Breast epithelium (tissue), 4 donors: ENCODE measurements around the gene CKB. TPM values are rescaled to one million over a fixed set of nuclear protein-coding genes. Genes with fewer than 3 reads are reported as not detected.

Experiments used
- DNase-seq, 2 donors: peaks; one replicate each; pipeline ENCODE4 v3.0.0-alpha.2; 2019; ENCODE audit warnings: low spot score in 2 of 2
- H3K27ac ChIP-seq, 2 donors: fragments of 200-600 bp; sonication (generic) in 1 of 2; one replicate each; pipeline ENCODE4 v1.5.1; 2016 to 2019; ENCODE audit warnings: mild to moderate bottlenecking in 1 of 2
- H3K27me3 ChIP-seq, 2 donors: fragments of 200-600 bp; sonication (generic) in 1 of 2; one replicate each; pipeline versions ENCODE4 v1.5.1 to v1.6.0; 2017 to 2019; ENCODE audit warnings: control low read depth in 1 of 2, mild to moderate bottlenecking in 1 of 2
- H3K36me3 ChIP-seq: fragments of 200-600 bp; one replicate; pipeline ENCODE4 v1.5.1; 2019
- H3K4me1 ChIP-seq, 2 donors: fragments of 200-600 bp; sonication (generic); one replicate each; pipeline ENCODE4 v1.5.1; 2016 to 2019; ENCODE audit warnings: control low read depth in 1 of 2
- H3K4me3 ChIP-seq, 3 donors: fragments of 200-600 bp; sonication (generic); 1 replicate in 2 of 3; 2 replicates in 1 of 3; pipeline ENCODE4 v1.5.1; 2016 to 2019; ENCODE audit warnings: mild to moderate bottlenecking in 3 of 3, moderate library complexity in 2 of 3
- H3K9me3 ChIP-seq, 2 donors: fragments of 200-600 bp; sonication (generic) in 1 of 2; one replicate each; pipeline ENCODE4 v1.5.1; 2016 to 2019; ENCODE audit warnings: control low read depth in 1 of 2
- CTCF ChIP-seq, 3 donors: fragments of 450-650 bp; IDR thresholded peaks; one replicate each; pipeline ENCODE4 v1.5.1; 2016 to 2017; ENCODE audit warnings: antibody characterized with exemption in 3 of 3, mild to moderate bottlenecking in 3 of 3, moderate library complexity in 3 of 3
- POLR2A ChIP-seq: fragments of 450-650 bp; IDR thresholded peaks from one replicate; pipeline ENCODE4 v1.6.1; 2016; ENCODE audit warnings: antibody characterized with exemption, mild to moderate bottlenecking, moderate library complexity
- POLR2AphosphoS5 ChIP-seq, 3 donors: sonication (generic); formaldehyde crosslinking; IDR thresholded peaks; one replicate each; pipeline ENCODE4 v1.6.1; 2017; ENCODE audit warnings: antibody characterized with exemption in 3 of 3
- intact Hi-C: fragments of 100-400 bp; cut with DNase I; formaldehyde crosslinking; loops from one replicate; pipeline ENCODE4 v1.15.1; 2023; ENCODE audit warnings: low total_unique reads
- total RNA-seq, 3 donors: library from RNA; depleted of rRNA; stranded (reverse); fragments of >200 nt; gene quantifications; one replicate each; pipeline ENCODE4 v1.1.0, GENCODE V29; 2016

CKB gene
- total RNA-seq, 3 donors from 2014 or later = 61.6 to 305 (median 83.2) TPM

- Histone ChIP-seq H3K36me3 (no peaks in the 10 kb centered on the region), H3K4me1 (peaks cover 41 to 48% of the 10 kb centered on the region in 2 donors), H3K9me3 (no peaks in the 10 kb centered on the region), H3K4me3 (no peak overlapping the region), H3K27me3 (no peaks in the 10 kb centered on the region), H3K27ac (no peak overlapping the region)
- intact Hi-C loops = no loop called here
- TF ChIP-seq POLR2A (no peak), POLR2AphosphoS5 (IDR thresholded peaks at IDR 0.05) (no peak), CTCF (IDR thresholded peaks at IDR 0.05) (no peak)
- no peak for DNase-seq
These were observed 23.5 kb upstream of the CKB start for GRCh38 chr14:103545915-103546651.

- no peak for DNase-seq
- Histone ChIP-seq H3K36me3 (no peaks in the 10 kb centered on the region), H3K27me3 (no peaks in the 10 kb centered on the region), H3K4me1 (peaks cover 41 to 46% of the 10 kb centered on the region in 2 donors), H3K4me3 (no peak overlapping the region), H3K9me3 (no peaks in the 10 kb centered on the region), H3K27ac (peak overlapping the region in 1 of 2 donors; percentile 89)
- intact Hi-C loops = no loop called here
- TF ChIP-seq CTCF (IDR thresholded peaks at IDR 0.05) (no peak), POLR2AphosphoS5 (IDR thresholded peaks at IDR 0.05) (no peak), POLR2A (no peak)
These were observed 22.7 kb upstream of the CKB start for GRCh38 chr14:103545219-103545914.

GRCh38 chr14:103544388-103545218, 22.0 kb upstream of the CKB start:
- Histone ChIP-seq H3K27ac (peak overlapping the region in 1 of 2 donors; percentile 89), H3K4me1 (peaks cover 33 to 44% of the 10 kb centered on the region in 2 donors), H3K27me3 (no peaks in the 10 kb centered on the region), H3K4me3 (peak overlapping the region in 1 of 3 donors; percentile 46), H3K9me3 (no peaks in the 10 kb centered on the region), H3K36me3 (no peaks in the 10 kb centered on the region)
- TF ChIP-seq POLR2AphosphoS5 (IDR thresholded peaks at IDR 0.05) = no peak
- intact Hi-C loops = no loop called here
- no peak for DNase-seq

- no peaks in the 10 kb centered on the region for H3K9me3 ChIP-seq
- peaks cover 33 to 36% of the 10 kb centered on the region in 2 donors for H3K4me1 ChIP-seq
- H3K27ac ChIP-seq = peak overlapping the region in 1 of 2 donors; percentile 89
- H3K27me3 ChIP-seq = no peaks in the 10 kb centered on the region
- intact Hi-C loops = no loop called here
- no peak for DNase-seq
- H3K36me3 ChIP-seq = no peaks in the 10 kb centered on the region
- TF ChIP-seq POLR2A = no peak
- TF ChIP-seq POLR2AphosphoS5 (IDR thresholded peaks at IDR 0.05) = no peak
- TF ChIP-seq CTCF (IDR thresholded peaks at IDR 0.05) = no peak
- H3K4me3 ChIP-seq = peak overlapping the region in 1 of 3 donors; percentile 46
These were observed 21.2 kb upstream of the CKB start for GRCh38 chr14:103543721-103544387.

- TF ChIP-seq POLR2AphosphoS5 (IDR thresholded peaks at IDR 0.05) (no peak), POLR2A (no peak), CTCF (IDR thresholded peaks at IDR 0.05) (no peak)
- H3K27ac ChIP-seq = peak overlapping the region in 1 of 2 donors; percentile 89
- H3K27me3 ChIP-seq = no peaks in the 10 kb centered on the region
- intact Hi-C loops = no loop called here
- peak overlapping the region in 1 of 3 donors; percentile 29 for H3K4me3 ChIP-seq
- H3K9me3 ChIP-seq = no peaks in the 10 kb centered on the region
- H3K36me3 ChIP-seq = no peaks in the 10 kb centered on the region
- DNase-seq = no peak
- peaks cover 36 to 39% of the 10 kb centered on the region in 2 donors for H3K4me1 ChIP-seq
These were observed 20.5 kb upstream of the CKB start for GRCh38 chr14:103543140-103543539.
